HepG2 (cell line): ENCODE results near the gene GPSM1. TPM values are rescaled to one million over a fixed set of nuclear protein-coding genes. Genes with fewer than 3 reads are reported as not detected.

Experiments used
- CBX5 ChIP-seq: sonication (generic); formaldehyde crosslinking; IDR thresholded peaks from 2 replicates; pipeline ENCODE4 v1.4.0; 2020; ENCODE audit warnings: missing genetic modification reagents, borderline replicate concordance
- CCAR2 ChIP-seq: fragments of 200-400 bp; formaldehyde crosslinking; optimal IDR thresholded peaks from 2 replicates; pipeline ENCODE3; 2018; ENCODE audit warnings: low read depth, mild to moderate bottlenecking, low read length, moderate library complexity
- CREM ChIP-seq, 2 experiments: sonication (generic) in 1 of 2; formaldehyde crosslinking in 1 of 2; IDR thresholded peaks; 2 replicates each; pipeline versions ENCODE4 v1.4.0 to v1.6.1; 2016 to 2020; ENCODE audit warnings: antibody characterized with exemption in 1 of 2, mild to moderate bottlenecking in 1 of 2, missing genetic modification reagents in 1 of 2
- FIP1L1 ChIP-seq: fragments of 200-400 bp; formaldehyde crosslinking; IDR thresholded peaks from 2 replicates; pipeline ENCODE4 v1.6.1; 2018; ENCODE audit warnings: low read depth, mild to moderate bottlenecking, low read length, moderate library complexity, borderline replicate concordance; ENCODE audit not compliant: insufficient read depth
- GATAD2A ChIP-seq: IDR thresholded peaks from 2 replicates; pipeline ENCODE4 v1.6.1; 2016
- HES4 ChIP-seq: sonication (generic); formaldehyde crosslinking; IDR thresholded peaks from 2 replicates; pipeline ENCODE4 v1.9.0; 2021; ENCODE audit warnings: mild to moderate bottlenecking, missing genetic modification reagents, borderline replicate concordance
- KLF16 ChIP-seq, 2 experiments: sonication (generic) in 1 of 2; formaldehyde crosslinking in 1 of 2; IDR thresholded peaks; 2 replicates each; pipeline versions ENCODE4 v1.6.1 to v1.8.0; 2016 to 2023; ENCODE audit warnings: missing genetic modification reagents in 2 of 2, missing compliant biosample characterization in 1 of 2
- MXD4 ChIP-seq: IDR thresholded peaks from 2 replicates; pipeline ENCODE4 v1.6.1; 2016; ENCODE audit warnings: mild to moderate bottlenecking, missing biosample characterization, missing genetic modification reagents
- PHF20 ChIP-seq: sonication (generic); formaldehyde crosslinking; IDR thresholded peaks from 2 replicates; pipeline ENCODE4 v1.5.0; 2020; ENCODE audit warnings: mild to moderate bottlenecking, missing genetic modification reagents
- RFX1 ChIP-seq: fragments of 450-650 bp; IDR thresholded peaks from 2 replicates; pipeline ENCODE4 v1.6.1; 2017
- SETDB1 ChIP-seq: sonication (generic); formaldehyde crosslinking; IDR thresholded peaks from 2 replicates; pipeline ENCODE4 v1.5.1; 2020; ENCODE audit warnings: missing genetic modification reagents, mild to moderate bottlenecking, borderline replicate concordance
- SRSF9 ChIP-seq: fragments of 200-400 bp; formaldehyde crosslinking; IDR thresholded peaks from 2 replicates; pipeline ENCODE4 v1.6.1; 2018; ENCODE audit warnings: borderline replicate concordance, mild to moderate bottlenecking, low read depth, low read length; ENCODE audit not compliant: insufficient read depth, poor library complexity, severe bottlenecking
- SSRP1 ChIP-seq: IDR thresholded peaks from 2 replicates; pipeline ENCODE4 v1.6.1; 2016; ENCODE audit warnings: control low read depth
- TBL1XR1 ChIP-seq: fragments of 150-350 bp; IDR thresholded peaks from 2 replicates; pipeline ENCODE4 v1.6.1; 2014; ENCODE audit warnings: borderline replicate concordance, low read length; ENCODE audit not compliant: partially characterized antibody
- ZFAT ChIP-seq: sonication (generic); formaldehyde crosslinking; conservative IDR thresholded peaks from 2 replicates; pipeline ENCODE4 v1.8.1; 2023; ENCODE audit warnings: missing genetic modification reagents, inconsistent platforms
- ZKSCAN1 ChIP-seq: fragments of 150-350 bp; IDR thresholded peaks from 2 replicates; pipeline ENCODE4 v1.6.1; 2014; ENCODE audit warnings: low read length
- ZMAT3 ChIP-seq: sonication (generic); formaldehyde crosslinking; conservative IDR thresholded peaks from 2 replicates; pipeline ENCODE4 v1.7.0; 2021; ENCODE audit warnings: missing genetic modification reagents
- ZNF3 ChIP-seq: IDR thresholded peaks from 2 replicates; pipeline ENCODE4 v1.7.0; 2017; ENCODE audit warnings: inconsistent platforms
- ZNF790 ChIP-seq: sonication (generic); formaldehyde crosslinking; IDR thresholded peaks from 2 replicates; pipeline ENCODE4 v1.8.0; 2022; ENCODE audit warnings: missing genetic modification reagents, mild to moderate bottlenecking, borderline replicate concordance
- polyA plus RNA-seq, 8 experiments: library from polyadenylated mRNA; depleted of rRNA in 3 of 8; stranded (reverse) in 7 of 8; unstranded in 1 of 8; fragments of >200 nt; fragmentation: Illumina TruSeq in 4 of 8; extraction: Trizol in 4 of 8; gene quantifications; 2 replicates each; pipeline versions ENCODE4 v1.2.1 to v1.2.3, GENCODE V29; 2011 to 2016; ENCODE audit warnings: low read depth in 4 of 8, missing spikeins in 1 of 8, mixed read lengths in 1 of 8; ENCODE audit not compliant: insufficient read depth in 1 of 8
- total RNA-seq, 5 experiments: library from RNA; depleted of rRNA; stranded (reverse); fragments of >200 nt; fragmentation: Illumina TruSeq; extraction: Trizol; gene quantifications; 2 replicates each; pipeline ENCODE4 v1.2.3, GENCODE V29; 2016; ENCODE audit warnings: low read depth in 1 of 5
- TF ChIP-seq, protein P1 (sequence below): sonication (generic); formaldehyde crosslinking; IDR thresholded peaks from 2 replicates; pipeline ENCODE4 v1.8.0; 2022; ENCODE audit warnings: mild to moderate bottlenecking, missing genetic modification reagents, moderate library complexity
- TF ChIP-seq, protein P2 (sequence below): sonication (generic); formaldehyde crosslinking; IDR thresholded peaks from 2 replicates; pipeline ENCODE4 v1.4.0; 2020; ENCODE audit warnings: missing genetic modification reagents, mild to moderate bottlenecking, borderline replicate concordance
- TF ChIP-seq, protein P3 (sequence below): sonication (generic); formaldehyde crosslinking; IDR thresholded peaks from 2 replicates; pipeline ENCODE4 v1.5.0; 2020; ENCODE audit warnings: missing genetic modification reagents
- TF ChIP-seq, protein P4 (sequence below): sonication (generic); formaldehyde crosslinking; IDR thresholded peaks from 2 replicates; pipeline ENCODE4 v1.4.0; 2020; ENCODE audit warnings: missing genetic modification reagents

The GPSM1 gene
- total and polyA plus RNA-seq, 2 of the 13 experiments (the other 11 are each of a cell fraction or from before 2014, with no cell fraction given) = 1.0 to 2.4 TPM

DNA sequence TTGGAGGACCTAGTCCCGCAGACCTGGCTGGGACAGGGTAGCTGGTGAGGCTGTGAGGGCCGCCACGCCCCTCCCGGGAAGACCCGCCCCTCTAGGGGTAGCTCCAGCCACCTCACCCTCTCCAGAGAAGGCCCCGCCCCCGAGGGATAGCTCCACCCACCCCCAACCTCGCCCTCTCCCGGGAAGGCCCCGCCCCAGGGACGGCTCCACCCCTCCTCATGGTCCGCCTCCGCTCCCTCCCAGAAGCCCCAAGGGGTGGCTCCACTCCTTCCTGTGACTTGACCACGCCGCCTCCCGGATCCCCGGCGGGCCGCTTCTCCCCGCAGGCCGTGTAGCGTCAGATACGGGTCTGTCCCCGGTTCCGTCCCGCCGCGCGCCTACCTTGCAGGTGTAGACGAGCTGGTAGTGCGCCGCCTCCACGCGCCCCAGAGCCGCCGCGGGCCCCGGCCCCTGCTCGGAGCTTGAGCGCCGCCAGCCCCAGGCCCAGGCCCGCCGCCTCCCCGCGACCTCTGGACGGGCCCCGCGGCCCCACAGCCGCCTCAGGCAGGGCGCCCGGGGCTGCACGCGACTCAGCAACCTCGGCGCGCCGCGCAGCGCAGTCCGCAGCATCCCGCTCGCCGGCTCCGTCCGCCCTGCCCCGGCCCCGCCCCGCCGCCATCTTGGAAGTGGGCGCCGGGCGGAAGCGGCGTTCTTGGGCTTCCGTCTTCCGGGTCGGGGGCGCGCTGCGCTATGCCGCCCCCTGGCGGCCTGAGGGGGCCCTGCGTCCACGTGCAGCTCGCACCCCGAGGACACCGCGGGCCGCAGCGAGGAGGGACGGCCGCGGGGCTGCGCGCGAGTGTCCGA lies 36.0 kb downstream of the GPSM1 start, which contains the start of gene DNLZ (continued):
- TF ChIP-seq PHF20 (CRISPR knock-in tag) (peak; percentile 88), SSRP1 (no peak), ZFAT (no peak), SRSF9 (no peak), ZNF3 (no peak), GATAD2A (CRISPR knock-in tag) (no peak), KLF16 (CRISPR knock-in tag; IDR thresholded peaks at IDR 0.05) (peak in 1 of 2 experiments; percentile 67; a peak in 1 of 4 replicates), MXD4 (CRISPR knock-in tag) (peak; percentile 88), ZKSCAN1 (no peak), ZNF790 (no peak), CBX5 (CRISPR knock-in tag) (0 out of 2 replicates have a peak, but pooled peaks have one; percentile 35), CCAR2 (no peak), HES4 (CRISPR knock-in tag) (no peak; the same call in 1 of the 2 replicates), FIP1L1 (no peak), TBL1XR1 (no peak), ZMAT3 (CRISPR knock-in tag) (peak; percentile 88), SETDB1 (CRISPR knock-in tag) (no peak), CREM (IDR thresholded peaks at IDR 0.05) (no peak), CREM (CRISPR knock-in tag; IDR thresholded peaks at IDR 0.05) (no peak), RFX1 (no peak)
- TF ChIP-seq, protein P1, sequence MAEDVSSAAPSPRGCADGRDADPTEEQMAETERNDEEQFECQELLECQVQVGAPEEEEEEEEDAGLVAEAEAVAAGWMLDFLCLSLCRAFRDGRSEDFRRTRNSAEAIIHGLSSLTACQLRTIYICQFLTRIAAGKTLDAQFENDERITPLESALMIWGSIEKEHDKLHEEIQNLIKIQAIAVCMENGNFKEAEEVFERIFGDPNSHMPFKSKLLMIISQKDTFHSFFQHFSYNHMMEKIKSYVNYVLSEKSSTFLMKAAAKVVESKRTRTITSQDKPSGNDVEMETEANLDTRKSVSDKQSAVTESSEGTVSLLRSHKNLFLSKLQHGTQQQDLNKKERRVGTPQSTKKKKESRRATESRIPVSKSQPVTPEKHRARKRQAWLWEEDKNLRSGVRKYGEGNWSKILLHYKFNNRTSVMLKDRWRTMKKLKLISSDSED = no peak
- TF ChIP-seq, protein P2, sequence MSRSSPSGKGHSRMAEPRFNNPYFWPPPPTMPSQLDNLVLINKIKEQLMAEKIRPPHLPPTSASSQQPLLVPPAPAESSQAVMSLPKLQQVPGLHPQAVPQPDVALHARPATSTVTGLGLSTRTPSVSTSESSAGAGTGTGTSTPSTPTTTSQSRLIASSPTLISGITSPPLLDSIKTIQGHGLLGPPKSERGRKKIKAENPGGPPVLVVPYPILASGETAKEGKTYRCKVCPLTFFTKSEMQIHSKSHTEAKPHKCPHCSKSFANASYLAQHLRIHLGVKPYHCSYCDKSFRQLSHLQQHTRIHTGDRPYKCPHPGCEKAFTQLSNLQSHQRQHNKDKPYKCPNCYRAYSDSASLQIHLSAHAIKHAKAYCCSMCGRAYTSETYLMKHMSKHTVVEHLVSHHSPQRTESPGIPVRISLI (CRISPR knock-in tag) = peak; percentile 60; the same call in 1 of the 2 replicates
- TF ChIP-seq, protein P3, sequence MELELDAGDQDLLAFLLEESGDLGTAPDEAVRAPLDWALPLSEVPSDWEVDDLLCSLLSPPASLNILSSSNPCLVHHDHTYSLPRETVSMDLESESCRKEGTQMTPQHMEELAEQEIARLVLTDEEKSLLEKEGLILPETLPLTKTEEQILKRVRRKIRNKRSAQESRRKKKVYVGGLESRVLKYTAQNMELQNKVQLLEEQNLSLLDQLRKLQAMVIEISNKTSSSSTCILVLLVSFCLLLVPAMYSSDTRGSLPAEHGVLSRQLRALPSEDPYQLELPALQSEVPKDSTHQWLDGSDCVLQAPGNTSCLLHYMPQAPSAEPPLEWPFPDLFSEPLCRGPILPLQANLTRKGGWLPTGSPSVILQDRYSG = peak; percentile 89; the same call in 1 of the 2 replicates
- TF ChIP-seq, protein P4, sequence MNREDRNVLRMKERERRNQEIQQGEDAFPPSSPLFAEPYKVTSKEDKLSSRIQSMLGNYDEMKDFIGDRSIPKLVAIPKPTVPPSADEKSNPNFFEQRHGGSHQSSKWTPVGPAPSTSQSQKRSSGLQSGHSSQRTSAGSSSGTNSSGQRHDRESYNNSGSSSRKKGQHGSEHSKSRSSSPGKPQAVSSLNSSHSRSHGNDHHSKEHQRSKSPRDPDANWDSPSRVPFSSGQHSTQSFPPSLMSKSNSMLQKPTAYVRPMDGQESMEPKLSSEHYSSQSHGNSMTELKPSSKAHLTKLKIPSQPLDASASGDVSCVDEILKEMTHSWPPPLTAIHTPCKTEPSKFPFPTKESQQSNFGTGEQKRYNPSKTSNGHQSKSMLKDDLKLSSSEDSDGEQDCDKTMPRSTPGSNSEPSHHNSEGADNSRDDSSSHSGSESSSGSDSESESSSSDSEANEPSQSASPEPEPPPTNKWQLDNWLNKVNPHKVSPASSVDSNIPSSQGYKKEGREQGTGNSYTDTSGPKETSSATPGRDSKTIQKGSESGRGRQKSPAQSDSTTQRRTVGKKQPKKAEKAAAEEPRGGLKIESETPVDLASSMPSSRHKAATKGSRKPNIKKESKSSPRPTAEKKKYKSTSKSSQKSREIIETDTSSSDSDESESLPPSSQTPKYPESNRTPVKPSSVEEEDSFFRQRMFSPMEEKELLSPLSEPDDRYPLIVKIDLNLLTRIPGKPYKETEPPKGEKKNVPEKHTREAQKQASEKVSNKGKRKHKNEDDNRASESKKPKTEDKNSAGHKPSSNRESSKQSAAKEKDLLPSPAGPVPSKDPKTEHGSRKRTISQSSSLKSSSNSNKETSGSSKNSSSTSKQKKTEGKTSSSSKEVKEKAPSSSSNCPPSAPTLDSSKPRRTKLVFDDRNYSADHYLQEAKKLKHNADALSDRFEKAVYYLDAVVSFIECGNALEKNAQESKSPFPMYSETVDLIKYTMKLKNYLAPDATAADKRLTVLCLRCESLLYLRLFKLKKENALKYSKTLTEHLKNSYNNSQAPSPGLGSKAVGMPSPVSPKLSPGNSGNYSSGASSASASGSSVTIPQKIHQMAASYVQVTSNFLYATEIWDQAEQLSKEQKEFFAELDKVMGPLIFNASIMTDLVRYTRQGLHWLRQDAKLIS (CRISPR knock-in tag) = no peak
